NCI-H526 treated with DMSO at 0.1 percent for 48 hours (cell line): ENCODE results near the gene SLC16A10.
"Not testable (repeated sequence)": the region's sequence is repeated elsewhere in the genome, so short reads cannot be mapped to it uniquely, and the experiment has no call there.

Source experiments
- DNase-seq: peaks from one replicate; lab custom pipeline; 2025; lab: John Stamatoyannopoulos, UW

The SLC16A10 gene

DNA sequence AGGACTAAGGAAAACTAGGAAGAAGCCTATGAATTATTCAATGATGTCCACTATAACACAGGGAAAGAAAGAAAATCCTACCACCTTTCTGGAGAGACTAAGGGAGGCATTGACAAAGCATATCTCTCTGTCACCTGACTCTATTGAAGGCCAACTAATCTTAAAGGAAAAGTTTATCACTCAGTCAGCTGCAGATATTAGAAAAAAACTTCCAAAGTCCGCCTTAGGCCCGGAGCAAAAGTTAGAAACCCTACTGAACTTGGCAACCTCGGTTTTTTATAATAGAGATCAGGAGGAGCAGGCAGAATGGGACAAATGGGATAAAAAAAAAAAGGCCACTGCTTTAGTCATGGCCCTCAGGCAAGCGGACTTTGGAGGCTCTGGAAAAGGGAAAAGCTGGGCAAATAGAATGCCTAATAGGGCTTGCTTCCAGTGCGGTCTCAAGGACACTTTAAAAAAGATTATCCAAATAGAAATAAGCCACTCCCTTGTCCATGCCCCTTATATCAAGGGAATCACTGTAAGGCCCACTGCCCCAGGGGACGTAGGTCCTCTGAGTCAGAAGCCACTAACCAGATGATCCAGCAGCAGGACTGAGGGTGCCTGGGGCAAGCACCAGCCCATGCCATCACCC lies 47.0 kb downstream of the SLC16A10 start:
- DNase-seq: not testable (repeated sequence)

DNA sequence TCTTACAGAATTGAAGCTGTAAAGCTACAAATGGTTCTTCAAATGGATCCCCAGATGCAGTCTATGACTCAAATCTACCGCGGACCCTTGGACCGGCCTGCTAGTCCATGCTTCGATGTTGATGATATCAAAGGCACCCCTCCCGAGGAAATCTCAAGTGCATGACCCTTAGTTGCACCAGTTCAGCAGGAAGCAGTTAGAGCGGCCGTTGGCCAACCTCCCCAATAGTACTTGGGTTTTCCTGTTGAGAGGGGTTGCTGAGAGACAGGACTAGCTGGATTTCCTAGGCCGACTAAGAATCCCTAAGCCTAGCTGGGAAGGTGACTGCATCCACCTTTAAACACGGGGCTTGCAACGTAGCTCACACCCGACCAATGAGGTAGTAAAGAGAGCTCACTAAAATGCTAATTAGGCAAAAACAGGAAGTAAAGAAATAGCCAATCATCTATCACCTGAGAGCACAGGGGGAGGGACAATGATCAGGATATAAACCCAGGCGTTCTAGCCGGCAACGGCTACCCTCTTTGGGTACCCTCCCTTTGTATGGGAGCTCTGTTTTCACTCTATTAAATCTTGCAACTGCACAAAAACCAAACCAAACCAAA lies 50.3 kb downstream of the SLC16A10 start:
- not testable (repeated sequence) for DNase-seq

DNA sequence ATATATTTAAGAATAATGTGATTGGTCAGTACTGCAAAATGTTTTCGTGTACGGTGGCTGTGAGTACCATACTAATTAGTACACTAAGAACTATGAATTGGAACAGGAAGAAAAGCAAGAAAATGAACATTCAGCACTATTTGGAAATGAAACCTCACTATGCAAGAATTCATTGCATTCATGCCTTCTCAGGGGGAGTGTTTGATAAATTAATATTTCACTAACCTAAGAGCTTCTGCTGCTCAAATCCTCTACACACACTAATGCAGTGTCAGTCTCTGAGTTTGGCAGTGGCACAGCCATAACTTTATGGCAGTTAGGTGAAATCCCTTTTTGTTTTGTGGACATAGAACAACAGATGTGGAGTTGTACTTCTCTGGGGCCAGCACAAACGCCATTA lies 60.1 kb downstream of the SLC16A10 start:
- DNase-seq: no peak

DNA sequence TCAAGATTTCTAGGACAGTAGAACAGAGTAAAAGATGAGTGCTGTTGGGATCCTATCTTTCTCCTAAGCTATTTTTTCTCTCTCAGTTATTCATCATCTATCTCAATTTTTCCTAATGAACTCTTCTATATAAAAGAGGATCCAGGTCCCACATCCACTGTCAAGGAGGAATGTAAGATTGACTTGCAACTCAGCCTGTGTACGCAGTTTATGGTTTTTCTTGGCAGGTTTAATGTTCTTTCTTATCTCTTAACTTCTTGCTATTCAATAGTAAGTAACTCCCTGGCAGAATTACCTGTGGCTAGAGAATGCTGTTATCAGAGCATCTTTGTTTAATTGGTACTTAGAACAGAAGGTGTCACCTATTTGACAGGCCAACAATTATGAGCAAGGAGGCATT lies 60.8 kb downstream of the SLC16A10 start:
- no peak for DNase-seq

DNA sequence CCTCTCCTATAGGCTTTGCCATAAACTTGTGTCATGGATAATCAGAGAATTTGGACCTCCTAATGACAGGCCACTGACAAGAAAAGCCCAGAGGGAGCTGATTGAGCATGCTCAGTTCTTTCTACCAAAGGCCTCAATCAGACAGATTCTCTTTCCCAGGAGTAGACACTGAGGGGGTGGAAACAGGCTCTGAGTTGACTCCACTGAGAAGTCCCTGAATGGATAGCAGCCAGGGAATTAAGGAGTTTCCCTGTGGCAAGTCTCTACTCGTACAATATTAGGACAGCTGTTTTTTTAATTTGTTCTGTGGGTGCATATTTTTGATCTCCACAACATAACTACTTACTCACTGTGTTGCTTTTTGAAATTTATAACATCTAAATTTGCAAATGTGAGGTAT lies 63.3 kb downstream of the SLC16A10 start:
- no peak for DNase-seq

DNA sequence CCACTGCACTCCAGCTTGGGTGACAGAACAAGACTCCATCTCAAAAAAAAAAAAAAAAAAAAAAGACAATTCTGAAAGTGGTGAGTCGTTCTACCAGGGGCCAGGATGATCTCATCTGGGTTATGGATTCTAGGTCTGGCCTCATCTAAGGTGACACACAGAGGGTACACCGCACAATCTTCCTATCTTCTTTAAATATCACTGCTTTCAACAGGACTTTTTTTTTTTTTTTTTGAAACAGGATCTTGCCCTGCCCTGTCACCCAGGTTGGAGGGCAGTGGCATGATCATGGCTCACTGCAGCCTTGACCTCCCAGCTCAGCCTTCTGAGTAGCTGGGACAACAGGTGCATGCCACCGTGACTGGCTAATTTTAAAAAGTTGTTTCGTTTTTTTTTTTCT lies 67.7 kb downstream of the SLC16A10 start:
- no peak for DNase-seq

DNA sequence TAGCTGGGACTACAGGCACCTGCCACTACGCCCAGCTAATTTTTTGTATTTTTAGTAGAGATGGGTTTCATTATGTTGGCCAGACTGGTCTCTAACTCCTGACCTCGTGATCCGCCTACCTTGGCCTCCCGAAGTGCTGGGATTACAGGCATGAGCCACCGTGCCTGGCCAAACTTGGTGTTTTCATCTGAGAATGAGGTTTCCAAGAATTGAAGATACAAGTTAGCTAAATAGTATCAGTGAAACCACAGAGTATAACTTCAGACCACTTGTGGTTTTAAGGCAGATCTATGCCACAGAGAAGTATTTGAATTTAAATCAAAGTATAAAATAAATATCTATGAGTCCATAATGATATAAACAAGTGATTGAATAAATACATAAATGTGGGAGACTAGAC lies 70.1 kb downstream of the SLC16A10 start:
- DNase-seq: no peak

DNA sequence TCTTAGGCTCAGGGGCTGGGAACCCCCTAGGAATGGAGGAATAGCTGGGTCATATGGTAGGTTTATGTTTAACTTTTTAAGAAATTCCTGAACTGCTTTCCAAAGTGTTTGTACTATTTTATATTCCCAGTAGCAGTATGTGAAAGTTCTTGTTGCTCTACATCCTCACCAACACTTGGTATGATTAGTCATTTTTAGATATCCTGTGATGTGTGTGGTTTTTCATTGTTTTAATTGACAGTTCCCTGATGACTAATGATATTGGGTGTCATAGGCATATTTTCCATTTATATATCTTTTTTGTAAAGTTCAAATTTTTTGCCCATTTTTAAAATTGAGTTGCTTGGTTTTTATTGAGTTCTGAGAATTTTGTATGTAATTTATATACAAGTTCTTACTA lies 72.3 kb downstream of the SLC16A10 start:
- DNase-seq: no peak

DNA sequence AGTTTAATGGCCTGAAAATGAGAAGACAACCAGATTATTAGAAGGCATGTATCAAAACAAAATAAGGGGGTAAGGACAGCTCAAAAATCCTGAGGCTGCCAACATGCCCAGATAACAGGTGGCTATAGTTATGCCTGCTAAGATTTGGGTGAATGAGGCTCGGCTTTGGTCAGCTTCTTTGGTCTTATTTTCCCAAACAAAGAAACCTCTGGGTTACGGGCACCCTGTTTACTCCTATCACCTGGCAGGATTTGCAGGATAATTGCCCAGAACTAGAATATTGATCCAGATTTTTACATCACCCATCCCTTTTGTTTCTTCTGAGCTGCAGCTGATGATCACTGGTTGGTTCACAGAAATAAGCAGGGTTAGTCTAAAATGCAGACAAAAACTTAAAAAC lies 74.3 kb downstream of the SLC16A10 start:
- no peak for DNase-seq

DNA sequence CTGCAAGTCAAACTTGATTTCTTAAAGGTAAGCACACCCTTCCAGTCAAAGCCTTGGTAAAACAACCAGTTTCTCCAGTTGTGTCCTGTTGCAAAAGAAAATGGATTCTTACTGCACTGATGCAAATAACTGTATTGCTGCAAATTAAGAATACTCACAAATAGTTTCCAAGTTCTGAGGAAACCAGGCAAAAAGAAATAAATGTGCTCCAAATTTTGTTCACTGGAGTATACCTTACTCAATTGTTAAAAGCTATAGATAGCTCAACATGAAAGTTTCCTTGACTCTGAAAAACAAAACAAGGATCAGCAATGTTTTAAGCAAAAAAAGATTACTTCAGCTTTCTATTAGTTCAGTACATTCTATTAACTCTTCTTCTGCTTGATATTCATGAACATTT lies 75.2 kb downstream of the SLC16A10 start:
- no peak for DNase-seq

DNA sequence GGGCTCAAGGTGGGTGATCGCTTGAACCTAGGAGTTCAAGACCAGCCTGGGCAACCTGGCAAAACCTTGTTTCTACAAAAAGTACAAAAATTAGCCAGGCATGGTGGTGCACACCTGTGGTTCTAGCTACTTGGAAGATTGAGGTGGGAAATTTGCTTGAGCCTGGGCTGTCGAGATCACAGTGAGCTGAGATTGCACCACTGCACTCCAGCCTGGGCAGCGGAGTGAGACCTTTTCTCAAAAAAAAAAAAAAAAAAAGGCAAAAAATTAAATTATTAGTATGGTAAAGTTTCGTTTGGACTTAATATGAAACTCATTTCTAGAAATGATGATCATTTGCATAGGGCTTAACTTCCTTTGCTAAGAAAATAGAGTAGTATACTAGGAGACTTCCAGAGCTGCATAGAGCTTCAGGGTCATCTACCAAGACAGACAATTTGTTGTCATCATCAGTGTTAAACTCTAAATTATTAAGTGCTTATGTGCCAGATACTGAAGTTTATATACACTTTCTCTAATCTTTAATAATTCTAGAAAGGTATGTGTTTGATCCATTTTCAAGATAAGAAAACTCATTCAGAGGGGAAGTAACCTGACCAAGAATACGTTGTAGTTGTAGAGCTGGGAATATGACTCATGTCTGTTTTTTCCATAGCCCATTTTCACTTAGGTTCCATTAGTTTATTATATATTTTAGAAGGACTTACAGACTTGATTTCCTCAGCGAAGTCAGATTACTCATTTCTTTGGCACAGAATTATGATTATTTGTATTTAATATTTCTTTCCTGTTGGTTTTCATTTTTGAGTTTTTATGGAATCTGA lies 84.5 kb downstream of the SLC16A10 start:
- DNase-seq: no peak

DNA sequence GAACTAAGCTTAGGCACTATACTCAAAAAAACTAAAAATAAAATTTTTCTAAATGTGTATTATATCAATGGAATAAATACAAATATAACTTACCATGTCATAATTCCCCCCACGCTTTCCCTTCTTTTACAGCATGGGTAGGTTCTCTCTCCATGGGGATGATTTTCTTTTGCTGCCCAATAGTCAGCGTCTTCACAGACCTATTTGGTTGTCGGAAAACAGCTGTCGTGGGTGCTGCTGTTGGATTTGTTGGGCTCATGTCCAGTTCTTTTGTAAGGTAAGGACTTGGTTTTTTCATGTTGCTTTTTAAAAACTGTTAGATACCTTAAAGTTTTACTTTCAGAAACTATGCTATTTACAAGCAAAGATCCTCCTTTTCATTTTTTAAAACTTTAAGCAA lies 85.3 kb downstream of the SLC16A10 start:
- no peak for DNase-seq

DNA sequence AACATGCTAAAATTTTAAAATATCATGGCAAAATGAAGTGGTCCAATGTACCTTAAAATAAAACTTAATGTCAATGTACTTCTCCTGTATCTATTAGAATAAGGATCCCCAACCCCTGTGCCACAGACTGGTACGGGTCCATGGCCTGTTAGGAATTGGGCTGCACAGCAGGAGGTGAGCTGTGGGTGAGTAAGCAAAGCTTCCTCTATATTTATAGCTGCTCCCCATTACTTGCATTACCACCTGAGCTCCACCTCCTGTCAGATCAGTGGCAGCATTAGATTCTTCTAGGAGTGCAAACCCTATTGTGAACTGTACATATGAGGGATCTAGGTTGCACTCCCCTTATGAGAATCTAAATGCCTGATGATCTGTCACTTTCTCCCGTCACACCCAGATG lies 86.0 kb downstream of the SLC16A10 start:
- DNase-seq: no peak

DNA sequence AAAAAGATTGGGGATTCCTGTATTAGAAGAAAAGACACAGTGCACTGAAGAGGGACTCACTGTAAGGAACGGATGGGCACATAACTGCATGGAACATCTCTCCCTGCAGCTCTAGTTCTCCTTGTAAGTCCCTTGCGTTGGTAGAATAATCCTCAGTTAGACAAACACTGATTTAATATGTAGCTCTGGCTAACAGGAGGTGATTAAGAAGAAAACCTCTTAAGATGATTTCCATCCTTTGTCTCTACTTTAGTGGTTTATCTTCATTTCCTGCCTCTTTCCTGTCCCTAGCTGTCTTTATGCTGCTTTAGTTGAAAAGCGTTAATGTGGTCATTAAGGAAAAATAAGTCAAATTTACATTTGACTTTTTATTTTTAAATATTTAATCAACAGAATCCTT lies 86.6 kb downstream of the SLC16A10 start:
- DNase-seq: no peak

DNA sequence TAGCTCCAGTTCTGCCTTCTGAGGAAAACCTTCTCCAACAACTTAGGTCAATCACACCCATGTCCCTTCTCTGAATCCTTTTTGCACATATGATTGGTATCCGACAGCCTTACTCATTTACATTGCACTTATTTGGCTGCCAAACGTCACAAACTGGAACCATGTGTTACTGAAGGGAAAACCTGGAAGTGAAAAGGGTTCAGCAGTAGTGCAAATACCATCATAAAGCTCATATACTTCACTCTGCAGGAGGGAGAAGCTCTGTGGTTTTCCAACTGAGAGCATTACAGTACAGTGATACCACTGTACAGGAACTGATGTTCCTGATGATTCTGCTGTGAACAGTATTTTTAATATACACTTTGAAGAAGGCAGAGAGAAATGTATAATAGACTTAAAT lies 87.8 kb downstream of the SLC16A10 start:
- no peak for DNase-seq

DNA sequence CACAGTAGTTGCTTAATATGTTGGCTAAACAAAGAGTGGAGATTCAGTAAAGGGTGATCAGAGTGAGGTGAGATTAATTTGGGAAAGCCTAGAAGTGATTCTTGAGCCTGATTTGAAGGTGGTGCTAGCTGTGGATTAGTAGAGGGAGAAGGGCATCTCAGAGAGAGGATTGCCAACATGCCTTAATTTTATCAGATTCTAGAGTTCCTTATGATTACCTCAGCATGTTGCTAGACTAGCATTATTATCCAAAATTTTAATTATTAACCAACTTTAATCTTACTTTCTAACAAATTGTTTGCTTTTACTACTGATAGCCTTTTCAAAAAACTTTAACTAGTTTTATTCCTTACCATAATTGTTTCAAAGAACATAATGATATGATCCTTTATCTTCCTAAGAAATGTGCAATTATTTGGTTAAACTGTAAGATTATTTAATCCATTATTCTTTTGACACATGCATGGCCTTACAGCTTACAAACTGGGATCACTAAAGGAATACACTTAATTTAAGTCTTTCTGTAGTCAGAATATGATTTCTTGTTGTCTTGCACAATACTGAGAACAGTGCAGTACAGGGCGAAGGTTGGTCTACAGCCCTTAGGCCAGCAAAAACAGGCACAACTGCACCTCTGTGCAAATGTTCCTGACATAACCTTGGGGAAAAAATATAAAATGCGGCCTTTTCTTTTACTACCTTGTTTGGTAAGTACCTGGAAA lies 88.9 kb downstream of the SLC16A10 start:
- DNase-seq: no peak

DNA sequence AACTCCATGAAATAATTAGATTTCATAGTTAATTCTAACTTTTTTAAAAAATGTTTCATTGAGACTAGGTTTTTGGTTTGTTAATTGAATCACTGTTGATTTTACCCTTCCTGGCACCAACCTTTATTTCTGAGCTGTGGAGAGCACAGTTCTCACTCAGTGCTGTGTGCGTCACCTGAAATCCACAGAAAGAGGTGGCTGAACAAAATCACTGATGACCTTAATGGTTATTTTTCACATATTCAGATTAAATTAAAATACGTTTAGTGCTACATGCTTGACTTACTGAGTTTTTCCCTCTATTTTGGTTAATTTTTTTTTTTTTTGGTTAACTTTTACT lies 89.4 kb downstream of the SLC16A10 start:
- DNase-seq: no peak

DNA sequence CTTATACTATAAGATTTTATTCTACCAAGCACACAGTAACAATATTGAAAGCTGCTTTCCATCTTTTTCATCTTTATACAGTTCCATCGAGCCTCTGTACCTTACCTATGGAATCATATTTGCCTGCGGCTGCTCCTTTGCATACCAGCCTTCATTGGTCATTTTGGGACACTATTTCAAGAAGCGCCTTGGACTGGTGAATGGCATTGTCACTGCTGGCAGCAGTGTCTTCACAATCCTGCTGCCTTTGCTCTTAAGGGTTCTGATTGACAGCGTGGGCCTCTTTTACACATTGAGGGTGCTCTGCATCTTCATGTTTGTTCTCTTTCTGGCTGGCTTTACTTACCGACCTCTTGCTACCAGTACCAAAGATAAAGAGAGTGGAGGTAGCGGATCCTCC lies 89.8 kb downstream of the SLC16A10 start:
- no peak for DNase-seq

DNA sequence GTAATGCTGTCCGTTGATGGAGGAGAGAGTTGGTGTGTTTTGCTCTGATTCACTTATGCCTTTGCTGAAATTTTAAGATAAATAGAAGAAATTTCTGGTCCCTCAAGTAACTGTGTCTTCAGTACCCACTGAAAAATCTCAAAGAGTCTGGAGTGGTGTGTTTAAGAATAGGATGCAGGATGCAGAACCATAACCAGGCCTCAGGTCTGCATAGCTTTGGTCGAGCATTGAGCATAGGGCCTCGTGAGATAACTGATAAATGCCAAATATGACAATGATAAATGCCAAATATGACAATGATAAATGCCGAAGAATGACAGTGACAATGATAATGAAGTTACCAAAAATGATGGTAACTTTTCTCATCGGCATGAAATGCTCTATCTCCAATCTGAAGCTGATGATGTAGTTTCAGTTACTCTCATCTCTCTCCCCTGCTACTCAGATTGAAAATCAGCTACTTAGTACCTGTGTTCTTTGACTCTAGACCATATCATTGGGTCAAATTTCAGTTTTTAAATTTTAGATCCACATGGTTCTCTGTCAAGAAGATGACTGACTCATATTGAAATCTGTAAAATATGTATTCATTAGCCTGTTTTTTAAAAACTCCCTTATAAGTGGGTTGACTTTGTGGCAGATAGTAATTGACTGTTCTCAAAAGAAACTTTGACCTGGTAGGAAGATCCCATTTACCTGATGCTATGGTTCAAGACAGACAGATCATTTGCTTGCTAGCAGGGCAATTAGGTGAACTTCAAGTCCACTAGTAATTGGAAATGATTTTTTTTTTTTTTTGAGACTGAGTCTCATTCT lies 96.6 kb downstream of the SLC16A10 start:
- no peak for DNase-seq

DNA sequence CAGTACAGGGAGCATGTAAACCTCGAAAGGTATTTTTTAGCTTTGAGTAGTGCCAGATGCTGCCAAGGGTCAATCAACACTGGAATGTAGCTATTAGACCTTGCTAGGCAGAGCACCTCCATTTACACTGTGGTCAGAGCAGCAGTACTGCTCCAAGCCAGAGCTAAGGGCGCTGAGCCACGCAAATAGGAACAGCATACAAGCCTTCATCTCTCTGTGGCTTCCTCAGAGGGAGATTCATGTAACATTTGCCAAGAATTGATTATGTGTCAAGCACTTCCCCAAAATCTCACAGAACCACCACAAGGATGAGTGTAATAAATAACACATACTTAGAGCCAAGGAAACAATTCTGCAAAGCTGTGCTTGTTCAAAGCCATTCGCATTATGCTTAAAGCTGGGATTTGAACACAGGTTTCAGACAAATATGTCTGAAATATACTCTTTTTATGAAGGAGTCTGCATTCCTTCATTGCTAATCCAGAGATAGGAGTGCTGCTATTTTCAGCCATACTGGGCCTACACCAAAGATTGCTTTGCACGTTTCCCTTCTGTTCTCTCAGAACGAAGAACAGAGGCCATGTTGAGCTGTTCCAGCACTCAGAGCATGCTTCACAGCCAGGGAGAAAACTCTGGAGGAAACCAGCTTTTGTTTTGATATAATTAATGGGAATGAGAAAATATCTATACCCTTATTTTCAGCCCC lies 97.7 kb downstream of the SLC16A10 start:
- no peak for DNase-seq

DNA sequence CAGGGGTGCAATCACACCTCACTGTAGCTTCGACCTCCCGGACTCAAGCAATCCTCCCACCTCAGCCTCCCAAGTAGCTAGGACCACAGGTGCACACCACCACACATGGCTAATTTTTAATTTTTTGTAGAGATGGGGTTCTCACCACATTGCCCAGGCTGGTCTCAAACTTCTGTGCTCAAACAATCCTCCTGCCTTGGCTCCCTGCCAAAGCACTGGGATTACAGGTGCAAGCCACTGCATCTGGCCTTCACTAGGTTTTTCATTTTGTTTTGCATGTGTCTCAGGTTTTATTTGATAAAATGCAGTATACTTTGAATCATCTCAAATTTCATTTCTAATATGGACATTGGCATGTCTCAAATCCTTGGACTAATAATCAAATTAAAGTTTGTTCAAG lies 98.7 kb downstream of the SLC16A10 start:
- no peak for DNase-seq
